Measurements from ENCODE around the gene PRSS27. TPM values are rescaled to one million over a fixed set of nuclear protein-coding genes. Genes with fewer than 3 reads are reported as not detected.
"Not testable (repeated sequence)": the region's sequence is repeated elsewhere in the genome, so short reads cannot be mapped to it uniquely, and the experiment has no call there.

The PRSS27 gene
- polyA plus RNA-seq, 1 donor (not counting 4 experiments of a cell fraction or from before 2014, with no cell fraction given) = 0.20 TPM

- H4K20me1 ChIP-seq (ENCODE audit: control insufficient read depth, extremely low read depth, insufficient read depth, low read length) = peaks cover 9% of the 10 kb centered on the region
- H3K36me3 ChIP-seq (ENCODE audit: control insufficient read depth in 2 of 2, extremely low read depth in 1 of 2, insufficient read depth in 2 of 2, low read length in 2 of 2) = peaks cover 22 to 23% of the 10 kb centered on the region in 2 experiments
- H3K9me1 ChIP-seq (ENCODE audit: control insufficient read depth, extremely low read depth, insufficient read depth, low read length) = no peaks in the 10 kb centered on the region
- FAIRE-seq = no peak
- H3K27ac ChIP-seq (ENCODE audit: control insufficient read depth, insufficient read depth, low read length) = no peak overlapping the region
- no peaks in the 10 kb centered on the region for H3K4me1 ChIP-seq (ENCODE audit: control insufficient read depth, extremely low read depth, insufficient read depth, low read length)
- no peaks in the 10 kb centered on the region for H3K27me3 ChIP-seq (ENCODE audit: control insufficient read depth, extremely low read depth, insufficient read depth, low read length)
- DNase-seq (ENCODE audit: low read depth, low spot score) = no peak
- H3K4me2 ChIP-seq (ENCODE audit: control insufficient read depth, extremely low read depth, insufficient read depth, low read depth, low read length) = no peak overlapping the region
- H3K79me2 ChIP-seq (ENCODE audit: control insufficient read depth, insufficient read depth, low read length) = peaks cover 53% of the 10 kb centered on the region
- H3K9ac ChIP-seq (ENCODE audit: control insufficient read depth, extremely low read depth, insufficient read depth, low read length) = no peak overlapping the region
- no peaks in the 10 kb centered on the region for H3K9me3 ChIP-seq (ENCODE audit: control insufficient read depth, low read depth, low read length)
- H3K4me3 ChIP-seq (ENCODE audit: control insufficient read depth in 2 of 3, extremely low read depth in 1 of 3, insufficient read depth in 2 of 3, low read depth in 1 of 3, low read length in 3 of 3) = no peak overlapping the region
- TF ChIP-seq CTCF (optimal IDR thresholded peaks at IDR 0.05 in 1 of 3, IDR thresholded peaks at IDR 0.05 in 1 of 3, conservative IDR thresholded peaks at IDR 0.05 in 1 of 3; ENCODE audit: extremely low read depth in 1 of 3, insufficient read depth in 2 of 3, low read length in 3 of 3) (no peak), EZH2 (IDR thresholded peaks at IDR 0.05; ENCODE audit: low read length) (no peak)
- dilution Hi-C loops (cut with MboI; ENCODE audit: extremely low pct_ligation_motif_present, low sequenced_read_pairs) = no loop called here
- no peak overlapping the region for H2AFZ ChIP-seq (ENCODE audit: control insufficient read depth, low read length)
Measured at GRCh38 chr16:2689968-2690801, 29.8 kb downstream of the PRSS27 start.

DNA sequence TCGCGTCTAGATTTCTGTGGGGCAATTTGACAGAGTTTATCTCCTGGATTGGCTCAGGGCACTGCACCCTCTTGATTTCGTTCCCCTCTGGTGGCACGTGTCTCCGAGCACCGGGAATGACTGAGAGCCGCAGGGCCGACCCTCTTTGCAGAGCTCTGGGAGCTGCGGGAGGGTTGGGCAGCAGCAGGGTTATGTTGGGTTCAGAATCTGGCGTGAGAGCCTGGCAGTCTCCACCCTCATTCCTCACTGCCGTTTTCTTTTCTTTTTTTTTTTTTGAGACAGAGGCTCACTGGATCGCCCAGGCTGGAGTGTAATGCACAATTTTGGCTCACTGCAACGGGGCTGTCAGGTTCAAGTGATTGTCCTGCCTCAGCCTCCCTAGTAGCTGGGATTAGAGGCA lies 30.6 kb downstream of the PRSS27 start:
- H2AFZ ChIP-seq (ENCODE audit: control insufficient read depth, low read length); FAIRE-seq; H3K4me3 ChIP-seq (ENCODE audit: control insufficient read depth in 2 of 3, extremely low read depth in 1 of 3, insufficient read depth in 2 of 3, low read depth in 1 of 3, low read length in 3 of 3); H3K27ac ChIP-seq (ENCODE audit: control insufficient read depth, insufficient read depth, low read length); H3K9ac ChIP-seq (ENCODE audit: control insufficient read depth, extremely low read depth, insufficient read depth, low read length); H3K4me2 ChIP-seq (ENCODE audit: control insufficient read depth, extremely low read depth, insufficient read depth, low read depth, low read length); H3K27me3 ChIP-seq (ENCODE audit: control insufficient read depth, extremely low read depth, insufficient read depth, low read length); H3K4me1 ChIP-seq (ENCODE audit: control insufficient read depth, extremely low read depth, insufficient read depth, low read length); dilution Hi-C loops (cut with MboI; ENCODE audit: extremely low pct_ligation_motif_present, low sequenced_read_pairs); H4K20me1 ChIP-seq (ENCODE audit: control insufficient read depth, extremely low read depth, insufficient read depth, low read length); DNase-seq (ENCODE audit: low read depth, low spot score); H3K9me1 ChIP-seq (ENCODE audit: control insufficient read depth, extremely low read depth, insufficient read depth, low read length); H3K9me3 ChIP-seq (ENCODE audit: control insufficient read depth, low read depth, low read length): not testable (repeated sequence)
- H3K36me3 ChIP-seq (ENCODE audit: control insufficient read depth in 2 of 2, extremely low read depth in 1 of 2, insufficient read depth in 2 of 2, low read length in 2 of 2) = peaks cover 22 to 23% of the 10 kb centered on the region in 2 experiments
- H3K79me2 ChIP-seq (ENCODE audit: control insufficient read depth, insufficient read depth, low read length) = peaks cover 58% of the 10 kb centered on the region
